NCI-H446 (cell line): ENCODE data around the gene SDR39U1.

ENCODE experiments used
- DNase-seq, 2 experiments: peaks; one replicate each; lab custom pipeline; 2025; lab: John Stamatoyannopoulos, UW

SDR39U1 gene

GRCh38 chr14:24441904-24442239 lies 704 bp downstream of the SDR39U1 start:
- DNase-seq, result no peak

- no peak for DNase-seq
These were observed 1.1 kb downstream of the SDR39U1 start for GRCh38 chr14:24441485-24441884.

GRCh38 chr14:24440606-24441399 lies 1.8 kb downstream of the SDR39U1 start:
- DNase-seq, result no peak

- no peak for DNase-seq
These were observed 2.6 kb downstream of the SDR39U1 start for GRCh38 chr14:24439830-24440605.

GRCh38 chr14:24439257-24439656 lies 3.3 kb downstream of the SDR39U1 start:
- DNase-seq, result no peak

DNA sequence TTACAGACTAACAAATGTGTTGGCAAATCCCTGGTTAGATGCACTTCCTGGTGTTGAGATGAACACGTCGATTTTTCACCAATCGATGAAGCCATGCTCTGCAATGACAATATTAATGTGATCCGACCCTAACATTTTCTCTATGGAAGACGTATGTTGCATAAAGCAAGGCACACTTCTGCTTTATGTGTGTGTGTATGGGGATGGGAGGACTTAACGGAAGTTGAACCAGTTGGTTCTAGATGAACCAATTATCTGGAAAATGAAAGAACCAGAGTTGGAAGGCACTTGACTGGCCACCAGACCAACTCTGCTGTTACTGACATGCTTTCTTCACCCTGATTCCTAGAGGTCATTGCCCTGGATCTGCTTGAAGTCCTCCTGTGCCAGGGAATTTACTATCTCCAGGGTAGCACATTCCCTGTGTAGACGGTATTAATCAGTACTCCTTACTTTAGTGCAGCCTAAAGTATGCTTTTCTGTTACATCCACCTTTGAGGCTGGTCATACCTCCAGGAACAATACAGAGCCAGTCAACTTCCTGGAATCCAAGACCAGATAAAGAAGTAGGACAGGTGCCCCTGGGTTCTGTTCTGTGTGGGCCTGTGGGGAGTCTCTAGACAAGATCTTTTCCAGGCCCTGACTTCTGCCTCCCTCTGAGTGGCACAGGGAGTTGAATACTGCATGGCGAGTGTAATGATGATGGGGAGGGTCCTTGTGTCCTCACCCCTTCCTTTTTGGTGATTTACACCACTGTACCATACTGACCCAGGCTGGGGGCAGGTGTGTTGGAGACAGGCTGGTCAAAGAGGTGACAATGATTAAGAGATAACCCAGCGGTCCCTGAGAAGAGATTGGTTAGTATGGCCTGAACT lies 4.1 kb downstream of the SDR39U1 start:
- DNase-seq, result no peak

- no peak for DNase-seq
These were observed 4.9 kb downstream of the SDR39U1 start for GRCh38 chr14:24437736-24438067.

GRCh38 chr14:24437020-24437735 lies 5.4 kb downstream of the SDR39U1 start:
- DNase-seq, result no peak

DNA sequence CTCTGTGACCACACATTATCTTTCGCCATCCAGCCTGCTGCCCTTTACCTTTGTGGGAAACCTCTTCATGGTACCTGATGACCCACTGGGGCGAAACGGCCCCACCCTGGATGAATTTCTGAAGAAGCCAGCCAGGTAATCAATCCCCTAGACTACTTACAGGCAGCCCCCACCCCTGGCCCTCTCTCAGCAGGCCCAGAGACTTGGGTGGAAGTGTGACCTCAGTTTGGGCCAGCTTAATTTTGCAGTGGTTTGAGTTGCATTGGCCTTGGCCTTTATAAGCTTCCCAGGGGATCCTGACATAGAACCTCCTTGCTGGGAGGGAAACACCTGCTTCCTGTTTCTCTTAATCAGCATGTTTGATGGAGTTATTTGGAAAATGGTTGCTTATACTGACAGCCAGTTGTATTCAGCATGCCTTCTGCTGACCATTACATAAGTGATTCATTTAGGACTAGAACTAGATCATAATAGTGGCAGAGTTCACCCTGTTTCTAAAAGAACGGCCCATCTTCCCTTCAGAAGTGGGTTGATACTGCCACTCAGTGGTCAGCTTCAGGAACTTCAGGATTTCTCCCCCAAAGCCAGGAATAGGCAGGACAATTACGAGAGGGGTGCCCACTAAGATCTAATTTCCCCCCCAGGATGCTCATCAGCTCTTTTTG lies 6.1 kb downstream of the SDR39U1 start:
- DNase-seq, result peak; percentile 50 to 71

DNA sequence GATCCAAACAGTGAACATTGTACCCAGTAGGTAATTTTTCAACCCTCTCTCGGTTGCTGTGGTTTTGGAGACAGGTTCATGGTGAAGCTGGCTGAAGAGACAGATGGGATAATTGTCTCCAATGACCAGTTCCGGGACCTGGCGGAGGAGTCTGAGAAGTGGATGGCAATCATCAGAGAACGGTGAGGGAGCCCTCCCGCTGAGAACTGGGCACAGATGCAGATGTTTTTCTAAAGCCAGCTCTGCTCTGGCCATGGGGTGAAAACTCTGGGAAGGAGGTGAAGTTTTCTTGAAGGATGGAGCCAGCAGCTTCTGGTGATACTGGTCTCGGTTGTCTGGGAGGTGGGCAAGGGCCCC lies 6.6 kb downstream of the SDR39U1 start:
- DNase-seq, result no peak

GRCh38 chr14:24435192-24435810 lies 7.3 kb downstream of the SDR39U1 start:
- no peak for DNase-seq

DNA sequence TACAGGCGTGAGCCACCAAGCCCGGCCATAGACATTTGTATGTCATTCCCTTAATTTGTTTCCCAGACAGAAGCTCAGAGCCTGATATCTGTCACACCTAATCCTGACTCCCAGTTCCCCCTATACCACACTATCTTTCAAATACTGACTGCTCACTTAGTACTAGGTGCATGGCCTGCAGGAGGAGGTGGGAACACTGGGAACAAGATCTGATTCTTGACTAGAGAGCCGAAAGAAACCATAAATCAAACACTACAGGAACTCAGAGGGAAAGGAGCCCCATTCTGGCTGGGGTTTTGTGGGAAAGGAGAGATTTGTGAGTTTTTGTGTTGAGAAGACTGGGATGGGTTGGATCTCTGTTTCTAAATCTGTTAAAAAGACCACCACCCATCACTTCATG lies 7.9 kb downstream of the SDR39U1 start:
- DNase-seq, result no peak

- no peak for DNase-seq
These were observed 8.5 kb downstream of the SDR39U1 start for GRCh38 chr14:24434036-24434435.

GRCh38 chr14:24432259-24433131 lies 10.1 kb downstream of the SDR39U1 start:
- DNase-seq, result no peak

- peak; percentile 89 to 93 for DNase-seq
These were observed 10.9 kb downstream of the SDR39U1 start for GRCh38 chr14:24431569-24432258.

- no peak for DNase-seq
These were observed 11.7 kb downstream of the SDR39U1 start for GRCh38 chr14:24430682-24431568.

DNA sequence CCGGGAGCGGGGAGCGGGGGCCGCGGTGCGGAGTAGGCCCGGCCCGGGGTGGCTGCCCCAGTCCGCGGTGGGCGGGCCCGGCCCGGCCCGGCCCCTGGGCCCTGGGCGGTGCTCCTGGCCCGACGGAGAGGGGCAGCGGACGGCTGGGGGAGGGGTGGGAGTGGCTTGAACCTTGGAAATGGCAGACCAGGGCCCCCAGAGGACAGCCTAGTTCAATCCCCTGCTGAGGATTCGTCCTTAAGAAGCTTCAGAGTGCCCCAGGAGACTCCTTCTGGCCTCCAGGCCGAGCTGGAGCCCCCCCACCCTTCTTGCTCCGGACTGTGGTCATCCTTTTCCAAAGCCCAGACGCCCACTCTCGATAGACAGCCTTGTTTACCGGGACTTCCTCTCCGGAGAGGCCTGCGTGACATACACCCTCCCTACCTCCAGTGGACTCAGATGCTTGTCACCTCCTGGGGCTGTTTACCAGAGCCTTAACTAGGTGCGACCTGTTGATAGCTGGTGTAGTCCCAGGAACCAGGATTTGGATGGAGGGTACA lies 12.4 kb downstream of the SDR39U1 start:
- DNase-seq, result no peak
